Neuronal stem cell (in vitro differentiated cells): ENCODE measurements around the gene MYPN.

Experiments
- DNase-seq: peaks from one replicate; pipeline ENCODE4 v3.0.0-alpha.2; 2013; ENCODE audit warnings: low spot score
- H2AFZ ChIP-seq: one replicate; pipeline ENCODE4 v1.6.1; 2013; ENCODE audit warnings: mild to moderate bottlenecking, low read length, inconsistent platforms
- H2AK5ac ChIP-seq: 2 replicates; pipeline ENCODE4 v1.6.1; 2013; ENCODE audit warnings: low read depth, mild to moderate bottlenecking, inconsistent platforms, low read length, moderate library complexity, mixed read lengths
- H2BK120ac ChIP-seq: 2 replicates; pipeline ENCODE4 v1.6.1; 2013; ENCODE audit warnings: low read depth, mild to moderate bottlenecking, inconsistent platforms, low read length, moderate library complexity, mixed read lengths
- H2BK12ac ChIP-seq: one replicate; pipeline ENCODE4 v1.6.1; 2013; ENCODE audit warnings: low read length, inconsistent platforms
- H2BK15ac ChIP-seq: 2 replicates; pipeline ENCODE4 v1.6.1; 2013; ENCODE audit warnings: mild to moderate bottlenecking, low read length, inconsistent platforms, mixed read lengths
- H2BK5ac ChIP-seq: one replicate; pipeline ENCODE4 v1.6.1; 2013; ENCODE audit warnings: inconsistent platforms, mild to moderate bottlenecking, low read length, moderate library complexity
- H3K14ac ChIP-seq: one replicate; pipeline ENCODE4 v1.6.1; 2013; ENCODE audit warnings: low read length, inconsistent platforms
- H3K18ac ChIP-seq: 2 replicates; pipeline ENCODE4 v1.6.1; 2013; ENCODE audit warnings: low read length, inconsistent platforms
- H3K23ac ChIP-seq: 2 replicates; pipeline ENCODE4 v1.6.1; 2013; ENCODE audit warnings: low read depth, mild to moderate bottlenecking, mixed read lengths, low read length, inconsistent platforms; ENCODE audit not compliant: poor library complexity
- H3K27ac ChIP-seq: replicated peaks from 3 replicates; pipeline ENCODE4 v1.5.1; 2013; ENCODE audit warnings: low read length, inconsistent platforms
- H3K27me3 ChIP-seq, 3 experiments: 2 replicates each; pipeline ENCODE4 v1.6.1; 2013; ENCODE audit warnings: low read length in 3 of 3, mild to moderate bottlenecking in 2 of 3, inconsistent platforms in 1 of 3, low read depth in 1 of 3, mixed read lengths in 1 of 3, moderate library complexity in 1 of 3; ENCODE audit not compliant: control insufficient read depth in 3 of 3, insufficient read depth in 3 of 3
- H3K36me3 ChIP-seq, 2 donors: replicated peaks in 1 of 2; 2 replicates each; pipeline ENCODE4 v1.6.1; 2013; ENCODE audit warnings: low read length in 2 of 2; ENCODE audit not compliant: control insufficient read depth in 2 of 2, insufficient read depth in 2 of 2
- H3K4ac ChIP-seq: 2 replicates; pipeline ENCODE4 v1.6.1; 2013; ENCODE audit warnings: inconsistent platforms, mild to moderate bottlenecking, low read length, moderate library complexity
- H3K4me1 ChIP-seq, 2 donors: 1 replicate in 1 of 2; 2 replicates in 1 of 2; pipeline ENCODE4 v1.6.1; 2013; ENCODE audit warnings: low read length in 2 of 2, low read depth in 1 of 2; ENCODE audit not compliant: control insufficient read depth in 2 of 2, insufficient read depth in 1 of 2
- H3K4me2 ChIP-seq: one replicate; pipeline ENCODE4 v1.6.1; 2013; ENCODE audit warnings: mild to moderate bottlenecking, low read length, inconsistent platforms; ENCODE audit not compliant: insufficient read depth, poor library complexity, severe bottlenecking
- H3K4me3 ChIP-seq, 2 donors: 2 replicates each; pipeline ENCODE4 v1.5.1; 2013; ENCODE audit warnings: low read length in 2 of 2, mild to moderate bottlenecking in 2 of 2, inconsistent platforms in 1 of 2, moderate library complexity in 1 of 2
- H3K79me1 ChIP-seq: one replicate; pipeline ENCODE4 v1.6.1; 2013; ENCODE audit warnings: low read depth, mild to moderate bottlenecking, inconsistent platforms, low read length, moderate library complexity
- H3K9ac ChIP-seq: one replicate; pipeline ENCODE4 v1.6.1; 2013; ENCODE audit warnings: mild to moderate bottlenecking, low read depth, low read length, inconsistent platforms; ENCODE audit not compliant: poor library complexity
- H3K9me3 ChIP-seq, 2 donors: replicated peaks in 1 of 2; 2 replicates each; pipeline versions ENCODE3 to v1.6.1; 2013; ENCODE audit warnings: low read length in 2 of 2, mild to moderate bottlenecking in 2 of 2, inconsistent platforms in 1 of 2, low read depth in 1 of 2, mixed read lengths in 1 of 2, moderate library complexity in 1 of 2; ENCODE audit not compliant: control insufficient read depth in 2 of 2, insufficient read depth in 1 of 2
- H4K8ac ChIP-seq: one replicate; pipeline ENCODE4 v1.6.1; 2013; ENCODE audit warnings: low read depth, mild to moderate bottlenecking, inconsistent platforms, low read length, moderate library complexity
- H4K91ac ChIP-seq: one replicate; pipeline ENCODE4 v1.6.1; 2013; ENCODE audit warnings: low read length, low read depth, mild to moderate bottlenecking, inconsistent platforms; ENCODE audit not compliant: poor library complexity
- WGBS, 2 donors: extraction: QIAGEN DNeasy Blood & Tissue Kit; methylation state at CpG; one replicate each; pipeline ENCODE4 v1.1.7; 2013; ENCODE audit warnings: missing lambda C conversion rate in 2 of 2, mixed read lengths in 1 of 2; ENCODE audit not compliant: insufficient read length in 2 of 2, insufficient replicate concordance in 1 of 2; ENCODE audit errors: extremely low coverage in 2 of 2; 5-methylcytosine and 5-hydroxymethylcytosine counted together

Gene MYPN

DNA sequence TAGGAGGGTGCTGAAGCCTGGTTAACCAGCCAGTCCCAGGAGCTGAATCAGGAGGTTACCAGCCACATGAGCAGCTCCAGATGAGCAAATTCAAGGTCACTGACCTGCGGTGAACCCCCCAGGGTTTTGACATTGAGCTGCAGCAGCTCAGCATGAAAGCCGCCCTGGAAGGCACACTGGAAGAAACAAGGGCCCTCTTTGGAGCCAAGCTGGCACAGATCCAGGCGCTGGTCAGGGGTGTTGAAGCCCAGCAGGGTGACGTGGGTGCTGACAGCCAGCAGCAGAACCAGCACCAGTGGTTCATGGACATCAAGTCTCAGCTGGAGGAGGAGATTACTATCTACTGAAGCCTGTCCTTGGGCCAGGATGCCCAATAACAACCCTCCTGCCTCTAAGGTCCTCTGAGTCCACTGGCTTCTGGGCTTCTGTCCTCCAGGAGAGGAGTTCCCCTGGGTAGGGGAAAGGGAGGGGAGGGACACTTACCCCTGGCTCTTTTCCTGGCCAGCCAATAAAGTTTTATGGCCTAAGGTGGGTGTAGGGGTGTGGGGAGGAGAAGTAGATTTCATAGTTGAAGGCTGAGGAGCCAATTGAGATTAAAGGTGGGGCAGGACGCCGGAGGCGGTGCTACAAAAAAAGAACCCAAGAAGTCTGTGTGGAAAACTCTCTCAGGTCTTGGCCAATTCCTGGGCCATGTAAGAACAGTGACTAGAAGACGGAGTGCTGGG is 152.0 kb downstream of the MYPN start:
- H3K27me3 ChIP-seq, result peaks cover 0 to 6% (median 0%) of the 10 kb centered on the region in 3 experiments
- no peak overlapping the region for H2BK12ac ChIP-seq
- no peak overlapping the region for H3K4me3 ChIP-seq
- DNase-seq, result no peak
- no peak overlapping the region for H4K8ac ChIP-seq
- H3K36me3 ChIP-seq, result no peaks in the 10 kb centered on the region
- H2BK15ac ChIP-seq, result no peak overlapping the region
- H3K18ac ChIP-seq, result no peak overlapping the region
- H4K91ac ChIP-seq, result no peak overlapping the region
- H3K79me1 ChIP-seq, result no peaks in the 10 kb centered on the region
- no peak overlapping the region for H3K4ac ChIP-seq
- H3K27ac ChIP-seq, result no peak overlapping the region
- H2AK5ac ChIP-seq, result no peak overlapping the region
- H3K4me1 ChIP-seq, result no peaks in the 10 kb centered on the region
- H3K23ac ChIP-seq, result no peak overlapping the region
- no CpG with 5 or more reads among the region's 8 CpGs for WGBS, 2 donors
- no peak overlapping the region for H2BK120ac ChIP-seq
- no peak overlapping the region for H3K9ac ChIP-seq
- H2AFZ ChIP-seq, result no peak overlapping the region
- no peak overlapping the region for H3K14ac ChIP-seq
- H2BK5ac ChIP-seq, result no peak overlapping the region
- H3K9me3 ChIP-seq, result peaks cover 0 to 1% of the 10 kb centered on the region in 2 donors
- H3K4me2 ChIP-seq, result no peak overlapping the region
